Stimulated activated CD4-positive, alpha-beta T cell treated with anti-CD3 and anti-CD28 coated beads, Interleukin-15, amount 100 ng/mL, for 1 hour (primary cell): ENCODE results near the gene RSPH1.
"Not testable (repeated sequence)": the region's sequence is repeated elsewhere in the genome, so short reads cannot be mapped to it uniquely, and the experiment has no call there.

Experiments
- DNase-seq, 2 donors: peaks; one replicate each; pipeline ENCODE4 v3.0.0-alpha.2; 2020; ENCODE audit warnings: low read depth in 1 of 2, low spot score in 1 of 2

Gene RSPH1

GRCh38 chr21:42489006-42489563, 6.9 kb downstream of the RSPH1 start:
- no peak for DNase-seq

DNA sequence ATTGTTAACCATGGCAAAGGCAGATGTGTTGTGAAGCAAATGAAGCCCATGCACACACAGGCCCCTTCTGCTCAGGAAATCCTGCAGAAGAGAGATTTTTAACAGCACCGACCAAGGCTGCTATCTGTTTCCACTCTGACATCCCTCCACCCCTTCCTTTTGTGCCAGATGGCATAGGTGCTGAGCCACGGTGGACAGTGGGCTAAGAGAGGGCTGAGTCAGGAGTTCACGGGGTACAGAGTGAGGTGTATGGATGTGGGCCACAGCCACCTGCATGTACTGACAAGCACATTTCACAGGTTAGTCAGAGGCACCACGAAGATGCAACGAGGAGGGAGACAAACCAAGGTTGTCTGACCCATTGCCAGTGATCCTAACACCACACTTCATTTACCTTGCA, 9.5 kb downstream of the RSPH1 start:
- DNase-seq = no peak

DNA sequence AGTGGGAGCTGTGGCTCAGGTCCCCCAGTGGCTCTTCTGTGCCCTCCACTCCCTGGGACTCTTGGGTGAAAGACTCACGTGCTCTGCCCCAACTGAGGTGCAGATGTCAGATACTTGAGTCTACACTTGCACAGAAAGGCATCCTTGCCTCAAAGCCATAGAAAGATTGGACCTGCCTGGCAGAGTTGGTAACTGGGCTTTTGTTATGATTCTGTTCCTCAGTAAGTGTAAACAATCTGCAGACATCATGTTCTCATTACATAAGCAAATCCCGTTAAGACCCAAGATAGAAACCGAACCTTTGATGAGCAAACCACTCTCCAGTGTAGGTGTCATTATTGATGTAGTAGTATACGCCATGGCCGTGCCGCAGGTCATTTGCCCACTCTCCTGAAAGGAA, 10.0 kb downstream of the RSPH1 start:
- DNase-seq = no peak

DNA sequence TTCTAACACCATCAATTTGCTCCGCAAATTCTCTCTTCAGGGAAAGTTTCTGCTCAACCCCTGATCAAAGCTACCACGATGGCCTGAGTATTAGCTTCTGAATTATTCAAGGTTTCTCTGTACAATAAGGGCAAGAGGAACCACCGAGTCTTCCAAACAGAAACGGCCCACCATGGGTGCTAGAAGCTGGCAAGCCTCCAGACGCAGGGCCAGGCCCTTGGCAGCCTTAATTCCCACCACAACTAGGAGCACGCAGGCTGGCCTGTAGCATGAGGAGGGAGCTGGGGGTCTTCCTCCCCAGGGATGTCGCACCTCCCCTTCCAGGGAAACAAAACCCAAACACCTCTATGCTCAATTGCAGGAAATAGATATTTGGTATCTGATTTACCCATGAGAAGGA, 11.1 kb downstream of the RSPH1 start:
- no peak for DNase-seq

DNA sequence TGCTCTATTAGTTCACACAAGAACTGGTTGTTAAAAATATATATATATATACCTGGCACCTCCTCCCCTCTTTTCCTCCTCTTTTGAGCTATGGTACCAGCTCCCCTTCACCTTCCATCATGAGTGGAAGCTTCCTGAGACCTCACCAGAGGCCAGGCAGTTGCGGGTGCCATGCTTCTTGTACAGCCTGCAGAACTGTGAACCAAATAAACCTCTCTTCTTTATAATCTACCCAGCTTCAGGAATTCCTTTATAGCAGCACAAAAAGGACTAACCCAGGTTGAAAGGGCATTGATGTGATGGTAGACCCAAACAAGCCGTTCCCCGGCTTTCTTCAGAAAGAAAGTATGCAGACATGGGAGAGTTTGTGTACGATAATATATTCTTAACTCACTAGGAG, 14.9 kb downstream of the RSPH1 start:
- DNase-seq = no peak

DNA sequence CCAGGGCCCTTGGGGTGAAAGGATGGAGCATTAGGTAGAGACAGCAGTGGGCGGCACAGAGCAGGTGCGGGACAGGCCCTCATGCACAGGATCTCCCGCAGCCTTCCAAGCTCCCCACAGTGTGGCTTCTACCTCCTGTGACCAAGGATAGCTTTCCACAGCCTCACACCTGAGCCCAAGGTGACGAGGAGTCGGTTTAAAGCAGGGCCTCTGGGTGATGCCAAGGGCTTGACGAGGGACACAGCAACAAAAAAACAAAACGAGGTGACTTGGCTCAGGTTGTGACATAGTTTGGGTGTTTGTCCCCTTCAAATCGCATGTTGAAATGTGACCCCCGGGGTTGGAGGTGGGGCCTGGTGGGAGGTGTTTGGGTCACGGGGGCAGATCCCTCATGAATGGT, 15.3 kb downstream of the RSPH1 start:
- DNase-seq = no peak

GRCh38 chr21:42479582-42479981, 16.4 kb downstream of the RSPH1 start:
- no peak for DNase-seq

DNA sequence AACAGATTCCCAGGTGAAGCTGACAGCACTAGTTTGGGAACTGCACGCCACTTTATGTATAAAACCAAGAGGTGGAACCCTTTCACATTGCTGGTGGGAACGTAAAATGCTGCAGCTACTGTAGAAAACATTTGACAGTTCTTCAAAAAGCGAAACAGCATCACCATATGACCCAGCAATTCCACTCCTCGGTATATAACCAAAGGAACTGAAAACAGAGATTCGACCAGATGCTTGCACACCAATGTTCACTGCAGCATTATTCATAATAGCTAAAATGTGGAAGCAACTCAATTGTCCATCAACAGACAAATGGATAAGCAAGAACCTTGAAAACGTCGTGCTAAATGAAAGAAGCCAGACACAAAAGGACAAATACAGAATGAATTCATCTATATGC, 17.5 kb downstream of the RSPH1 start:
- DNase-seq = no peak

DNA sequence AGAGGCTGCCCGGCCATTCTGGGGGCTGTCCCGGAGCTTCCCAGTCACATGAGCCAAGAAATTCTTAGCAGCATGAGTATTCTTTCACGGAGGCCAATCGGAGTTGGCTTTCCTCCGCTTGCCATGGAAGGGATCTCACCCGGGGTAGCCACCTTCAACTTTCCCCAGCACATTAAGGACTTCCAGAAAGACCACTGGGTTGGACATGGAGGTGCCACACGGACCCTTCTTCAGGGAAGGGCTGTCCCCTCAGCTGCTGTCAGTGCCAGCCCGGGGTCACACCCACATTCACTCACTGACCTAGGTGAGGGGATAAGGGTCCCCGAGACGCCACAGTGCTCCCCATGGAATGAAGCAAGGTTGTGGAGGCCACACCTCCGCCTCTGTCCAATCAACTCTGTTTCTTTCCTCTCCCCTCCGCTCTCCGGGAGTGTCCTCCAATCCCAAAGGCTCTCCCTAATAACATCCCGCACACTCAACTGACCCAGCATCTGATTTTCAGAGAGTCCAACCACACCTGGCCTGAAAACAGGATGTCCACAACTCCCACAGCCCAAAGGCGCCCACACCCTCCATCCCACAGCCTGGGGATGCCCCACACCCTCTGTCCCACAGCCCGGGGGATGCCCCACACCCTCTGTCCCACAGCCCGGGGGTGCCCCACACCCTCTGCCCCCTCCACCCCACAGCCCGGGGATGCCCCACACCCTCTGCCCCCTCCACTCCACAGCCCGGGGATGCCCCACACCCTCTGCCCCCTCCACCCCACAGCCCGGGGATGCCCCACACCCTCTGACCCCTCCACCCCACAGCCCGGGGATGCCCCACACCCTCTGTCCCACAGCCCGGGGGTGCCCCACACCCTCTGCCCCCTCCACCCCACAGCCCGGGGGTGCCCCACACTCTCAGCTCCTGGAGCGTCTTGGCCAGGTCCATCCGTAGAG, 19.4 kb downstream of the RSPH1 start:
- no peak for DNase-seq

DNA sequence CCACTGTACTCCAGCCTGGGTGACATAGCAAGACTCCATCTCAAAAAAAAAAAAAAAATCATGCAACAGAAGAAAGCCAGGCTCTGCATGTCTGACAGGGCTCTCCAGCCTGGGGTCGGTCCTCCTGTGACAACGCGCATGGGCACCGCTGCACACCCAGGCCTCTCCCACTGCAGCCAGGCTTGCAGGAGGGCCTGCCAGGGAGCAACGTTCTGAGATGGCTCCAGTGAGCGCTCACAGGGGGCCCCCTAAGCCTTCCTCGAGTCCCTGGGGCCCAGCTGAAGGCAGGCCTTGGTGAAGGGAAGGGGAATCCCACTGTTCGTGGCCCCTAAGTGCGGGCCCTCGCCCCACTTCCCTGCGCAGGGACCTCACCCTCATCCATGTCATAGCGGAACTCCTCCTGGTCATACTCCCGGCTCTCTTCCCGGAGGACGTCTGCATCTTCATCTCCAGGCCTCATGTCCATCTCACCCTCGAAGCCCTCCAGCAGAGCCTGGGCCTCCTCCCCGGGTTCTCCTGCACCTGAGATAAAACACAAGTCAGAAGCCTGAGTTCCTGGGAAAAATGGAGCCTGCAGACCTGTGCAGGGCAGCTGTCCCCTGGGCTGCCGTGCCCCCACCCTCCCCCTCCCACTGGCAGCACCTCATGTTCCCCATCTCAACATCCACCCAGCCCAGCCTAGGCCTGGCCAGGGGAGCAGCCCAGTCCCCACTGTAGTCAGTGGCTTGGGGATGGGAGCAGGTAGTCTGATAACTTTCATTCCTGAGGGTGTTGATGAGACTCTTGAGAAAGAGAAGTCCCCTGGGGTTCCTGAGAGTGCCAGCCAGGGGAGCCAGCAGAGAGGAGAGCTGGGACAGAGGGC, 20.3 kb downstream of the RSPH1 start:
- no peak for DNase-seq

GRCh38 chr21:42475036-42475435, 21.0 kb downstream of the RSPH1 start:
- DNase-seq = no peak

DNA sequence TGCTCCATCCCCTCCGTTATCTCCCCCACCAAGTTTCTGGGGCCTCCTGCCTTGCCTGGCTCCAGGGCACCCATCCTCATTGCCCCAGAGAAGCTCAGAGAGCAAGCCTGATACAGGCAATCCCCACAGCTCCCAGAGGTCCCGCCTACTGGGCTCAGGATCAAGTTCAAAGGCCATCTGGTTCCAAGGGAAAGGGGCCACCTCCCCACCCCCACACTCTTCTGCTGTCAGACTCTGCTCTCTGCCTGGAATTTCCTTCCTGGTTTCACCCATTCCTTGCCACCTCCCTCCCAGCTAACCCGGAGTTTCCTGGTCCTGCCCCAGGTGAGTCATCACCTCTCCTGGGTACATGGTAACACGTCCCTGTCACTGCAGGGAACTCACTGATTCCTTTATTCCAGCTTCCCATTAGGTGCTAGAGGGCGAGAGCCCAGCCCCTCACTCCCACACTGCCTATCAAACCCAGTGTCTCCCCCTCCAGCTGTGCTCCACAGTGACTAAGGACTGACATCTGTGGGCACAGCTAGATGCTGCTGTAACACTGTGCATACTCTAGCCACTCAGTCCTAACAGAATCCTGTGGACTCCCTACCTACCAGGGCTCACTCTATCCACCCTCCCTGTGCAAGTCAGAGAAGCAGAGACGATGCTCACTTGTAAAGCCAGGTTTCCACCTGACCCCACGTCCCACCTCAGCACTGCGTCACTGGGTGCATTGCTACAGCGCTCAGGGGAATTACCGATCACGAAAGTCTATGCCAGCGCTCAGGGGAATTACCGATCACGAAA, 21.8 kb downstream of the RSPH1 start:
- DNase-seq = no peak

- no peak for DNase-seq
Measured at GRCh38 chr21:42473498-42474042, 22.5 kb downstream of the RSPH1 start.

DNA sequence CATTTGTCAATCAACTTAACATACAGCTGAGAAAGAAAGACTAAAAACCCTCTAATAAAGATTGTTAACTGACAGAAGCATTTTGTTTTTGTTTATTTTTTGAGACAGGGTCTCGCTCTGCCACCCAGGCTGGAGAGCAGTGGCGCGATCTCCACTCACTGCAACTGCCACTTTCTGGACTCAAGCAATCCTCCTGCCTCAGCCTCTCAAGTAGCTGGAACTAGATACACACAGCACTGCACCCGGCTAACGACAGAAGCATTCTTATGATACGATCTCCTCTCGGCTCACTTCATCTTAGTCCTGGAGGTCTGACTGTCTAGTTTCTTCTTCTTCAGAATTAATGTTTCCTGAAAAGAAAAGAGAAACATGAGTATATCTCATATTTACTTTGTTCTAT, 23.5 kb downstream of the RSPH1 start:
- no peak for DNase-seq

- DNase-seq = no peak
Measured at GRCh38 chr21:42471716-42472330, 24.2 kb downstream of the RSPH1 start.

DNA sequence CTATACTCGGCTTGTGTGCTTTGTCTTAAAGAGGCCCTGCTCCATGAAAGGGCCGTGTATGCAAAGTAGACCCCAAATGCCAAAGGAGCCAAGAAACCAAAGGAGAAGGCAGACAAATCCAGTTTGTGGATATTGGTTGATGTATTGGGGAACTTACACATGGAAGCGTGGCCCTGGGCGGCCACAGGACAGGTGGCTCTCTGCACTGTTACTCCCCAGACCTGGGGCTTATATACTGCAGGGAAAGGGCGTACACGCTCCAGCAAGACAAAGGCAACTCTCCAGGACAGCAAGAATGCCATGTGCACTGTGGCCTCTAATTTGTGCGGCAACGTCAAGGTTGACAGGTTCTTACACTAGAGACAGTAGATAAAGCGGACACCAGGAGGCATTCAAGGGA, 24.8 kb downstream of the RSPH1 start:
- DNase-seq = no peak

- DNase-seq = not testable (repeated sequence)
Measured at GRCh38 chr21:42469726-42470125, 26.3 kb downstream of the RSPH1 start.

DNA sequence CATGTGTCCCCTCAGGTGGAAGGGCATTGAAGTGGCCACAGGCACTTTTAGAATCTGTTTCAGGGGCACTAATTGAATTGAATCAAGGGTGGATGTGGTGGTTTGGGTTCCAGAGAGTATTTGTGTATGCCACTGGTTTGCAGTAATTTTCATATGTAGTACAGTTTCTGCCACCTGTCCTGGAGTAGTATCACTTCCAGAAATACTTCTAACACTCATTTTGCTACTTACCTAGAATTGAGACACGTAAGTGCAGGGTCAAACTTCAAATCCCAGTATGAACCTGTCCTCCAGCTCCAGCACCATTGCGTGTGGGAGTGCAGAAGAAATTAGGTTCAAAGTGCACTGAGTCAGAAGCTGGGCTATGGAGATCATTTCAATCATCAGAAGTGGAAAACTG, 26.8 kb downstream of the RSPH1 start:
- DNase-seq = no peak

DNA sequence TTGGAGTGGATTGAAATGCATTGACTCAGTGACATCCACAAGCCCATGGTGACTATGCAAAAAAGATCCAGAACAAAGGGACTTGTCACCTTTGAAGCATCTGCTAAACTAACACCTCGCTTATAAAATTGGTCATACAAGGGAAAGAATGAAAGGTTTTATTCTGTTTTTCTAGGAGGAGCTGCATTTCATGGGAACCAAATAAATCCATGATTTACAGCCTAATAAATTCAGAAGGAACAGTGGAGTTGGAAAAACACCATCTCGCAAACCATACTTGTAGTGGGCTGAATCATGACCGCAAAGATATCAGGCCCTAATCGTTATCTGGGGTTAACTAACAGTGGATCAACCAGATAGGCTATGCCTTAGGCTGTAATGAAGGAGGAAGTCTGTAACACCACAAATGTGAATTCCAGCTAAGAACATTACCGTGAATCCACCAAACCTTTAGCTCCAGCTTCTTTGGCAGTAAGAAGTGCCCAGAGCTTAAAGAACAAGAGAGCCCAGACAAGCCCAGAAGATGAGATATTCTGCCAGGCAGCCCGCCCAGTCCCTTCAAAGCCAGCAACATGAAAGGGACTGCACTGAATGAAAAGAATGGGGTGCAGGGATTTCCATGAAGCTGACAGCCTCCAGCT, 27.4 kb downstream of the RSPH1 start:
- DNase-seq = no peak
